ENCODE measurements around the gene PAF1. TPM values are rescaled to one million over a fixed set of nuclear protein-coding genes. Genes with fewer than 3 reads are reported as not detected.

PAF1 gene
- total RNA-seq, 1 donor from 2014 or later: 43.6 TPM

- peaks cover 34% of the 10 kb centered on the region for H3K4me1 Mint-ChIP-seq (ENCODE audit: unreplicated experiment)
- H3K9me3 Mint-ChIP-seq: no peaks in the 10 kb centered on the region
- no peak for TF ChIP-seq CTCF (conservative IDR thresholded peaks at IDR 0.05)
- DNase-seq (ENCODE audit: extremely low spot score, unreplicated experiment): no peak
- peak overlapping the region; percentile 96 for H3K4me3 Mint-ChIP-seq
- H3K27me3 Mint-ChIP-seq: no peaks in the 10 kb centered on the region
- H3K36me3 Mint-ChIP-seq: peaks cover 6% of the 10 kb centered on the region
- peak overlapping the region; percentile 99 for H3K27ac Mint-ChIP-seq
Measured at GRCh38 chr19:39405958-39406655, 15.2 kb upstream of the PAF1 start.

GRCh38 chr19:39405261-39405957 lies 14.5 kb upstream of the PAF1 start:
- Mint-ChIP-seq H3K27ac (peak overlapping the region; percentile 99), H3K27me3 (no peaks in the 10 kb centered on the region), H3K4me3 (peak overlapping the region; percentile 96), H3K4me1 (ENCODE audit: unreplicated experiment) (peaks cover 30% of the 10 kb centered on the region), H3K9me3 (no peaks in the 10 kb centered on the region), H3K36me3 (peaks cover 6% of the 10 kb centered on the region)
- DNase-seq (ENCODE audit: extremely low spot score, unreplicated experiment): no peak
- TF ChIP-seq CTCF (conservative IDR thresholded peaks at IDR 0.05): no peak

GRCh38 chr19:39403331-39404312 lies 12.7 kb upstream of the PAF1 start:
- Mint-ChIP-seq H3K27ac (peak overlapping the region; percentile 97), H3K9me3 (no peaks in the 10 kb centered on the region), H3K36me3 (peaks cover 2% of the 10 kb centered on the region), H3K4me1 (ENCODE audit: unreplicated experiment) (peaks cover 34% of the 10 kb centered on the region), H3K27me3 (no peaks in the 10 kb centered on the region), H3K4me3 (peak overlapping the region; percentile 86)
- TF ChIP-seq CTCF (conservative IDR thresholded peaks at IDR 0.05): no peak
- DNase-seq (ENCODE audit: extremely low spot score, unreplicated experiment): peak; percentile 86

GRCh38 chr19:39402346-39403300 lies 11.7 kb upstream of the PAF1 start:
- H3K9me3 Mint-ChIP-seq: no peaks in the 10 kb centered on the region
- no peaks in the 10 kb centered on the region for H3K27me3 Mint-ChIP-seq
- peak overlapping the region; percentile 90 for H3K4me3 Mint-ChIP-seq
- DNase-seq (ENCODE audit: extremely low spot score, unreplicated experiment): peak; percentile 86
- H3K36me3 Mint-ChIP-seq: no peaks in the 10 kb centered on the region
- no peak for TF ChIP-seq CTCF (conservative IDR thresholded peaks at IDR 0.05)
- H3K4me1 Mint-ChIP-seq (ENCODE audit: unreplicated experiment): peaks cover 38% of the 10 kb centered on the region
- peak overlapping the region; percentile 98 for H3K27ac Mint-ChIP-seq

Data from type B pancreatic cell (in vitro differentiated cells).